Measurements from ENCODE around the gene CPXM2.

DNA sequence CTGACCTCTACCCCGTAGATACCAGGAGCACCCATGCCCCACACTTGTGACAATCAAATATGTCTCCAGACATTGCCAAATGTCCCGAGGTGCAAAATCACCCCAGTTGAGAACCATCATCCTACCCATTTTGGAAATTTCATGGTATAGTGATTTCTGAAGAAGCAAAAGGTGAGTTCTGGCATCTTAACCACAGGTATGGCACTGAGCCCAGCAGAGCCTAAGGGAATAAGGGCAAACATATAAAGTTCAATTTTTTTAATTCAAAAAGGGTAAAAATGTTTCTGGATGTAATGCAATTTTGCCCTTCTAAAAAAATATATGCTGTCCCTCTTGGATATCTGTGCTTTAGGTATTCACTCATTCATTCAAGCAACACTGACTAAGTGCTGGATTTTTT is 30.5 kb upstream of the CPXM2 start:
- TF ChIP-seq ESRRA (IDR thresholded peaks at IDR 0.05; ENCODE audit: borderline replicate concordance, low read length) (no peak), SMC3 (IDR thresholded peaks at IDR 0.05) (no peak), CBX2 (IDR thresholded peaks at IDR 0.05; ENCODE audit: borderline replicate concordance, low read depth) (no peak), MYC (IDR thresholded peaks at IDR 0.05; ENCODE audit: borderline replicate concordance, low read length) (no peak), CHD2 (IDR thresholded peaks at IDR 0.05; ENCODE audit: low read length, partially characterized antibody) (no peak), CEBPB (IDR thresholded peaks at IDR 0.05) (no peak), PBX3 (IDR thresholded peaks at IDR 0.05) (no peak), RAD21 (conservative IDR thresholded peaks at IDR 0.05 in 1 of 2, IDR thresholded peaks at IDR 0.05 in 1 of 2) (no peak), USF2 (IDR thresholded peaks at IDR 0.05) (no peak), POLR2A (IDR thresholded peaks at IDR 0.05; ENCODE audit: low read length) (no peak), FOSL2 (IDR thresholded peaks at IDR 0.05) (no peak), FOSL2 (CRISPR knock-in tag; IDR thresholded peaks at IDR 0.05) (no peak), REST (IDR thresholded peaks at IDR 0.05) (no peak), CHD4 (IDR thresholded peaks at IDR 0.05; ENCODE audit: borderline replicate concordance) (no peak)
- TF ChIP-seq, protein P1, sequence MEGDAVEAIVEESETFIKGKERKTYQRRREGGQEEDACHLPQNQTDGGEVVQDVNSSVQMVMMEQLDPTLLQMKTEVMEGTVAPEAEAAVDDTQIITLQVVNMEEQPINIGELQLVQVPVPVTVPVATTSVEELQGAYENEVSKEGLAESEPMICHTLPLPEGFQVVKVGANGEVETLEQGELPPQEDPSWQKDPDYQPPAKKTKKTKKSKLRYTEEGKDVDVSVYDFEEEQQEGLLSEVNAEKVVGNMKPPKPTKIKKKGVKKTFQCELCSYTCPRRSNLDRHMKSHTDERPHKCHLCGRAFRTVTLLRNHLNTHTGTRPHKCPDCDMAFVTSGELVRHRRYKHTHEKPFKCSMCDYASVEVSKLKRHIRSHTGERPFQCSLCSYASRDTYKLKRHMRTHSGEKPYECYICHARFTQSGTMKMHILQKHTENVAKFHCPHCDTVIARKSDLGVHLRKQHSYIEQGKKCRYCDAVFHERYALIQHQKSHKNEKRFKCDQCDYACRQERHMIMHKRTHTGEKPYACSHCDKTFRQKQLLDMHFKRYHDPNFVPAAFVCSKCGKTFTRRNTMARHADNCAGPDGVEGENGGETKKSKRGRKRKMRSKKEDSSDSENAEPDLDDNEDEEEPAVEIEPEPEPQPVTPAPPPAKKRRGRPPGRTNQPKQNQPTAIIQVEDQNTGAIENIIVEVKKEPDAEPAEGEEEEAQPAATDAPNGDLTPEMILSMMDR (IDR thresholded peaks at IDR 0.05), result no peak
